ENCODE measurements around the gene MGME1.

MGME1 gene

GRCh38 chr20:17968366-17969277, at the start of gene MGME1, which contains the start of gene SNX5:
TSS of gene MGME1 (plus strand) at chr20:17969018. CDS start at chr20:17969860, 842 bp downstream.
TSS of gene SNX5 (minus strand) at chr20:17968794. CDS start at chr20:17968425, 369 bp downstream.
- peak; percentile 99 for DNase-seq

GRCh38 chr20:17919149-17919548, 49.7 kb upstream of the MGME1 start:
- no peak for DNase-seq

- DNase-seq, result no peak
Observed at GRCh38 chr20:17921774-17922173, 47.0 kb upstream of the MGME1 start.

GRCh38 chr20:17925141-17925939, 43.5 kb upstream of the MGME1 start:
- DNase-seq, result no peak

- no peak for DNase-seq
Observed at GRCh38 chr20:17925940-17926300, 42.9 kb upstream of the MGME1 start.

GRCh38 chr20:17928211-17928611, 40.6 kb upstream of the MGME1 start:
- DNase-seq, result no peak

- DNase-seq, result no peak
Observed at GRCh38 chr20:17928633-17929311, 40.0 kb upstream of the MGME1 start.

GRCh38 chr20:17931513-17931912, 37.3 kb upstream of the MGME1 start:
- no peak for DNase-seq

- DNase-seq, result no peak
Observed at GRCh38 chr20:17932396-17932795, 36.4 kb upstream of the MGME1 start.

GRCh38 chr20:17933121-17933520, 35.7 kb upstream of the MGME1 start:
- DNase-seq, result no peak

- no peak for DNase-seq
Observed at GRCh38 chr20:17933711-17934110, 35.1 kb upstream of the MGME1 start.

- no peak for DNase-seq
Observed at GRCh38 chr20:17934141-17934862, 34.5 kb upstream of the MGME1 start.

GRCh38 chr20:17935186-17935585, 33.6 kb upstream of the MGME1 start:
- DNase-seq, result no peak

GRCh38 chr20:17935761-17936160, 33.1 kb upstream of the MGME1 start:
- DNase-seq, result no peak

GRCh38 chr20:17936286-17936760, 32.5 kb upstream of the MGME1 start:
- no peak for DNase-seq

GRCh38 chr20:17936761-17937732, 31.8 kb upstream of the MGME1 start:
- DNase-seq, result no peak

GRCh38 chr20:17938871-17939619, 29.8 kb upstream of the MGME1 start:
- DNase-seq, result peak; percentile 55 to 63

- DNase-seq, result no peak
Observed at GRCh38 chr20:17939622-17940223, 29.1 kb upstream of the MGME1 start.

GRCh38 chr20:17940224-17940971, 28.4 kb upstream of the MGME1 start:
- no peak for DNase-seq
